K562 (cell line): ENCODE measurements around the gene SMAGP. TPM values are rescaled to one million over a fixed set of nuclear protein-coding genes. Genes with fewer than 3 reads are reported as not detected.
A peak's percentile ranks its signal among the peaks of the same experiment; 100 is the strongest.

Source experiments
- AFF4 ChIP-seq: sonication (generic); formaldehyde crosslinking; IDR thresholded peaks from 2 replicates; pipeline ENCODE4 v1.8.0; 2023; ENCODE audit warnings: mild to moderate bottlenecking, missing genetic modification reagents
- HMBOX1 ChIP-seq: sonication (generic); IDR thresholded peaks from 2 replicates; pipeline ENCODE4 v1.6.1; 2016
- ZC3H11A ChIP-seq: IDR thresholded peaks from 2 replicates; pipeline ENCODE4 v1.6.1; 2012; ENCODE audit warnings: low read depth, low read length, improper control_type of control experiment
- ZNF431 ChIP-seq: sonication (generic); formaldehyde crosslinking; IDR thresholded peaks from 2 replicates; pipeline ENCODE4 v1.8.0; 2022; ENCODE audit warnings: mild to moderate bottlenecking, missing genetic modification reagents
- polyA plus RNA-seq, 8 experiments: library from polyadenylated mRNA; depleted of rRNA in 4 of 8; stranded (reverse) in 5 of 8; unstranded in 3 of 8; fragments of >200 nt; fragmentation: Nextera tagmentation in 2 of 8; fragmentation: Illumina TruSeq in 1 of 8; extraction: Ambion mirVana in 2 of 8; extraction: Trizol in 1 of 8; gene quantifications; 2 replicates each; pipeline versions ENCODE4 v1.2.1 to v1.2.3, GENCODE V29; 2011 to 2014; ENCODE audit warnings: inconsistent platforms in 1 of 8, missing spikeins in 1 of 8
- total RNA-seq, 7 experiments: library from RNA; depleted of rRNA in 6 of 7; stranded (reverse); fragments of >200 nt in 6 of 7; fragmentation: Illumina TruSeq in 2 of 7; extraction: Trizol in 2 of 7; gene quantifications; 2 replicates each; pipeline versions ENCODE4 v1.2.1 to v1.2.3, GENCODE V29; 2011 to 2021; ENCODE audit warnings: low replicate concordance in 1 of 7

The SMAGP gene
- total and polyA plus RNA-seq, 9 of the 15 experiments (the other 6 are each of a cell fraction or from before 2014, with no cell fraction given): 23.1 to 62.3 (median 29.9) TPM

- TF ChIP-seq AFF4 (CRISPR knock-in tag): no peak
- peak; percentile 92 for TF ChIP-seq HMBOX1
- TF ChIP-seq ZNF431 (CRISPR knock-in tag): no peak
- no peak for TF ChIP-seq ZC3H11A
Observed at GRCh38 chr12:51218607-51219161, 51.5 kb downstream of the SMAGP start (continued).
